Epithelial cell of esophagus (primary cell): Measurements from ENCODE around the gene CTH.
A peak's percentile ranks its signal among the peaks of the same experiment; 100 is the strongest.
"Not testable (repeated sequence)": the region's sequence is repeated elsewhere in the genome, so short reads cannot be mapped to it uniquely, and the experiment has no call there.

Source experiments
- DNase-seq: peaks from one replicate; pipeline ENCODE4 v3.0.0; 2010; ENCODE audit warnings: low read depth
- H3K4me3 ChIP-seq: 2 replicates; pipeline ENCODE4 v1.5.1; 2011; ENCODE audit warnings: mild to moderate bottlenecking, low read length, control low read depth
- CTCF ChIP-seq: IDR thresholded peaks from 2 replicates; pipeline ENCODE4 v1.5.1; 2011; ENCODE audit warnings: low read depth, mild to moderate bottlenecking, low read length, control low read depth, inconsistent platforms; ENCODE audit not compliant: insufficient read depth; ENCODE audit errors: missing control alignments

The CTH gene

DNA sequence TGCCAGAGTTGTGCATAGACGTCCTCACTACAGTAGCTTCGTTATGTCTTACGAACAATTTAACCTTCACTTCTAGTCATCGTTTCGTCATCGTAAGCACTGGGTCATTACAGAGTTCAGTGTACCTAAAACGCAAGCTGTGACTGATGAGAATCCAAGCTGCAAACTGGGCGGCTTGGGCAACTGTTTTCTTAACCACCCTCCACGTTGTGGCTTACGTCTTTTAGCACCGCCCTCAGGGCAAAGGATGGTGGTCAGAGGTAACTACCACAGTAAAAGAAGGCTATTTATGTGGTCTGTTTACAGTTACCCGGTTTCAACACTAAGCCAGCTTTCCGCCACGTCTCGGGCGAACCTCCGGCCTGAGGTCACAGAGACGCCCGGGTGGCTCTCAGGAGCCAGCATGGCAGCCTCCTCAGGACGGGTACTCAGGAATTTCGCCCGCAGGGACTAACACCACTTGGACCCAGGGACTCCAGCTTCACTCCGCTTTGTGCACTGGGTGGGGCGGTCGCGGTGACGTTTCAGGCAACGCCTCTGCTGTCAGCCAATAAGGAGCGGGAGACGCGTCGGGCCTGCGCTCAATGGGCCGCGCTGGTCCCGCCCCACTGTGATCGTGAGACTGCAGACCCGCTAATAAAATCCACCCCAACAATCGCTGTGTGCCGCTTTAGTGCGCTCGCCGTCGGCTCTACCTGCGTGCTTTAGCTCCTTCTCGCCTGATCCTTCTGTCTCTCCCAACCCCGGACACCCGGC, at the start of gene CTH:
TSS of gene CTH (plus strand) at position 665 of the 756 bp plus-strand sequence. CDS start 148 bp downstream, outside the sequence.
- peak within 1 kb of the TSS; percentile 75 for H3K4me3 ChIP-seq
- peak; percentile 98 for DNase-seq
- no peak for TF ChIP-seq CTCF

GRCh38 chr1:70361727-70362398, 49.2 kb upstream of the CTH start:
- no peak for DNase-seq
- TF ChIP-seq CTCF, result no peak
- no peak overlapping the region for H3K4me3 ChIP-seq

DNA sequence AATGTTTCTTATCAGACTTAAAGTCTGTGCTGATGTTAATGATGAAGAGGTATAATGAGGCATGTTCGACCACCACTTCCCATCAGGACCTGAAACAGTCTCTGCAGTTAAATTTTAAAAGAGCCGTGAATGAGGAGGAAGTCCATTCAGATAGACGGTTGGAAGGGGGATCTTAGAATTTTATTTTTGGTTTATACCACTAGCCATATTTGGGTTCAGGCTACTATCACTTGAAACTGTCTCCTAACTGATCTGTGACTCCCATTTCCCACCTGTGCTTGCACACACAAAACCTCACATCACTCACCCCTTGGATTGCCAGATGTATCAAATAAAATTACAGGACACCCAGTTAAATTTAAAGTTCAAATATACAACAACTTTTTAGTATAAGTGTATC, 46.6 kb upstream of the CTH start:
- H3K4me3 ChIP-seq, result no peak overlapping the region
- TF ChIP-seq CTCF, result no peak
- no peak for DNase-seq

DNA sequence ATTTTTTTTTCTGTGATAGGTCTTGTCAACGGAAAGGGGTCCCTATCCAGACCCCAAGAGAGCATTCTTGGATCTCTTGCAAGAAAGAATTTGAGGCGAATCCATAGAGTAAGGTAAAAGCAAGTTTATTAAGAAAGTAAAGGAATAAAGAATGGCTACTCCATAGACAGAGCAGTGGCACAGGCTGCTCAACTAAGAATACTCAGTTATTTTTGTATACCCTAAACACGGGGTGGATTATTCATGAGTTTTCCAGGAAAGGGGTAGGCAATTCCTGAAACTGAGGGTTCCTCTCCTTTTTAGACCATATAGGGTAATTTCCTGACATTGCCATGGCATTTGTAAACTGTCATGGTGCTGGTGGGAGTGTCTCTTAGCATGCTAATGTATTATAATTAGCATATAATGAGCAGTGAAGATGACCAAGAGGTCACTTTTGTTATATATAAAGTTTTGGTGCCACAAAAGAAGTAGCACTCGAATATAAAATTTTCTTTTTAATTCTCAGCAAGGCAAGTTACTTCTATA, 44.6 kb upstream of the CTH start:
- DNase-seq, H3K4me3 ChIP-seq: not testable (repeated sequence)

GRCh38 chr1:70366997-70367396, 44.1 kb upstream of the CTH start:
- H3K4me3 ChIP-seq, result not testable (repeated sequence)
- DNase-seq, result peak; percentile 53

DNA sequence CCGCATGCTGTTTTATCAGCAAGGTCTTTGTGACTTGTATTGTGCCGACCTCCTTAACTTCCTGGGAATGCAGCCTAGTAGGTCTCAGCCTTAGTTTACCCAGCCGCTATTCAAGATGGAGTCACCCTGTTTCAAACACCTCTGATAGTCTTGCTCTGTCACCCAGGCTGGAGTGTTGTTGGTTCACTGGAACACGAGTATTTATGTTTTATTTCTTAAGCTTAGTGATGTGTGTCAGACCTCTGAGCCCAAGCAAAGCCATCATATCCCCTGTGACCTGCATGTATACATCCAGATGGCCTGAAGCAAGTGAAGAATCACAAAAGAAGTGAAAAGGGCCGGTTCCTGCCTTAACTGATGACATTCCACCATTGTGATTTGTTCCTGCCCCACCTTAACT, 43.7 kb upstream of the CTH start:
- not testable (repeated sequence) for H3K4me3 ChIP-seq, DNase-seq

DNA sequence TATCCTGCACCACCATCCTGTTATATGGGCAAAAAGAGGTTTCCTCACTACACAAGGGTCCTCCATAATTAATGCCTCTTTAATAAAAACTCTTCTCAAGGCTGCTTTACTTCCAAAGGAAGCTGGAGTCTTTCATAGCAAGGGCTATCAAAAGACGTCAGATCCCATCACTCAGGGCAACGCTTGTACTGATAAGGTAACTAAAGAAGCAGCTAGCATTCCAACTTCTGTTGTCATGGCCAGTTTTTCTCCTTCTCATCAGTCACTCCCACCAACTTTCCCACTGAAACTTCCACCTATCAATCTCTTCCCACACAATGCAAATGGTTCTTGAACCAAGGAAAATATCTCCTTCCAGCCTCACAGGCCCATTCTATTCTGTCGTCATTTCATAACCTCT, 39.5 kb upstream of the CTH start:
- not testable (repeated sequence) for H3K4me3 ChIP-seq, DNase-seq

DNA sequence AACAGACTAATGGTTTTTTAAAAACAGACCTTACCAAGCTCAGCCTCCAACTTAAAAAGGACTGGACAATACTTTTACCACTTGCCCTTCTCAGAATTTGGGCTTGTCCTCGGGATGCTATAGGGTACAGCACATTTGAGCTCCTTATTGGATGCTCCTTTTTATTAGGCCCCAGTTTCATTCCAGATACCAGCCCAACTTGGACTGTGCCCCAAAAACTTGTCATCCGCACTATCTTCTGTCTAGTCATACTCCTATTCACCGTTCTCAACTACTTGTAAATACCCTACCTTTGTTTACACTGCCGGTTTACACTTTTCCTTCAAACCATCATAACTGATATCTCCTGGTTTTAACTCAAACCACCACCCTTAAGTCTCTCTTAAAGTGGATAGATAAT, 38.6 kb upstream of the CTH start:
- H3K4me3 ChIP-seq, result no peak overlapping the region
- no peak for TF ChIP-seq CTCF
- DNase-seq, result no peak

GRCh38 chr1:70373580-70373979, 37.5 kb upstream of the CTH start:
- not testable (repeated sequence) for H3K4me3 ChIP-seq, DNase-seq
